Measurements from ENCODE around the gene SYTL3. TPM values are rescaled to one million over a fixed set of nuclear protein-coding genes. Genes with fewer than 3 reads are reported as not detected.

Gene SYTL3
- total and polyA plus RNA-seq, 10 donors = 5.9 to 48.3 (median 17.9) TPM

- Histone ChIP-seq H3K27me3 (replicated peaks in 1 of 7) (no peaks in the 10 kb centered on the region), H3K9me3 (no peaks in the 10 kb centered on the region), H3K36me3 (peaks cover 0 to 49% (median 2%) of the 10 kb centered on the region in 6 donors), H3K27ac (peak overlapping the region; percentile 44 to 93 (median 83)), H3K4me1 (peaks cover 11 to 83% (median 69%) of the 10 kb centered on the region in 6 donors), H3K4me3 (peak overlapping the region in 1 of 8 donors; percentile 34)
- 66 to 75% (median 69%) methylated on average over 16 of the region's 16 CpGs for WGBS, 5 donors
- TF ChIP-seq POLR2AphosphoS5 (IDR thresholded peaks at IDR 0.05) (peak in 1 of 3 donors; percentile 10), CTCF (IDR thresholded peaks at IDR 0.05 in 8 of 11, conservative IDR thresholded peaks at IDR 0.05 in 3 of 11) (no peak), POLR2A (IDR thresholded peaks at IDR 0.05) (no peak)
- peak; percentile 80 for DNase-seq
- intact Hi-C loops (cut with DNase I; ENCODE audit: low total_unique reads) = no loop called here
These were observed 67.8 kb downstream of the SYTL3 start for GRCh38 chr6:158717341-158718330.

GRCh38 chr6:158718461-158719046, 68.7 kb downstream of the SYTL3 start:
- peaks cover 11 to 83% (median 69%) of the 10 kb centered on the region in 6 donors for H3K4me1 ChIP-seq
- no peaks in the 10 kb centered on the region for H3K9me3 ChIP-seq
- 79 to 85% (median 83%) methylated on average over 12 to 13 of the region's 13 CpGs for WGBS, 5 donors

GRCh38 chr6:158722176-158722729, 72.4 kb downstream of the SYTL3 start:
- WGBS, 5 donors = 81 to 84% (median 82%) methylated on average over 5 of the region's 5 CpGs
- H3K9me3 ChIP-seq = no peaks in the 10 kb centered on the region
- H3K4me1 ChIP-seq = peaks cover 3 to 52% (median 42%) of the 10 kb centered on the region in 6 donors
- intact Hi-C loops (cut with DNase I; ENCODE audit: low total_unique reads) = loop anchor here (10.0 kb wide), 1 partner anchor 63 kb away; no protein-coding TSS in a partner anchor
- H3K4me3 ChIP-seq = no peak overlapping the region
- no peak for DNase-seq
- H3K36me3 ChIP-seq = peaks cover 0 to 52% (median 8%) of the 10 kb centered on the region in 6 donors
- no peaks in the 10 kb centered on the region for H3K27me3 ChIP-seq (replicated peaks in 1 of 7)
- no peak for TF ChIP-seq POLR2AphosphoS5 (IDR thresholded peaks at IDR 0.05)
- TF ChIP-seq POLR2A (IDR thresholded peaks at IDR 0.05) = no peak
- TF ChIP-seq CTCF (IDR thresholded peaks at IDR 0.05 in 8 of 11, conservative IDR thresholded peaks at IDR 0.05 in 3 of 11) = no peak
- no peak overlapping the region for H3K27ac ChIP-seq

More at GRCh38 chr6:158718461-158719046, 68.7 kb downstream of the SYTL3 start:
- Histone ChIP-seq H3K27me3 (replicated peaks in 1 of 7) (no peaks in the 10 kb centered on the region), H3K4me3 (no peak overlapping the region), H3K36me3 (peaks cover 0 to 44% (median 0%) of the 10 kb centered on the region in 6 donors), H3K27ac (peak overlapping the region; percentile 44 to 93 (median 83))
- peak; percentile 63 for DNase-seq
- intact Hi-C loops (cut with DNase I; ENCODE audit: low total_unique reads) = no loop called here
- TF ChIP-seq POLR2A (IDR thresholded peaks at IDR 0.05) = no peak
- peak in 6 of 11 experiments; percentile 10 to 33 (median 31) for TF ChIP-seq CTCF (IDR thresholded peaks at IDR 0.05 in 8 of 11, conservative IDR thresholded peaks at IDR 0.05 in 3 of 11)
- no peak for TF ChIP-seq POLR2AphosphoS5 (IDR thresholded peaks at IDR 0.05)

Data from spleen (tissue), 11 donors.